Vagina (tissue), 2 donors: ENCODE measurements around the gene PDIA5. TPM values are rescaled to one million over a fixed set of nuclear protein-coding genes. Genes with fewer than 3 reads are reported as not detected.

ENCODE experiments used
- DNase-seq, 2 donors: peaks; one replicate each; pipeline ENCODE4 v3.0.0-alpha.2; 2017; ENCODE audit errors: extremely low spot score in 2 of 2
- H3K27ac ChIP-seq: fragments of 200-600 bp; sonication (generic); one replicate; pipeline ENCODE4 v1.5.1; 2019
- H3K27me3 ChIP-seq: fragments of 200-600 bp; sonication (generic); one replicate; pipeline ENCODE4 v1.5.1; 2019
- H3K36me3 ChIP-seq, 2 donors: fragments of 200-600 bp; sonication (generic); one replicate each; pipeline ENCODE4 v1.5.1; 2017 to 2019
- H3K4me1 ChIP-seq: fragments of 200-600 bp; sonication (generic); one replicate; pipeline ENCODE4 v1.5.1; 2019
- H3K4me3 ChIP-seq, 2 donors: fragments of 200-600 bp; sonication (generic); 1 replicate in 1 of 2; 2 replicates in 1 of 2; pipeline ENCODE4 v1.5.1; 2016 to 2019
- H3K9me3 ChIP-seq: fragments of 200-600 bp; sonication (generic); one replicate; pipeline ENCODE4 v1.5.1; 2019
- CTCF ChIP-seq, 3 experiments: fragments of 450-650 bp in 2 of 3; fragments of 200-600 bp in 1 of 3; sonication (generic) in 1 of 3; IDR thresholded peaks; one replicate each; pipeline ENCODE4 v1.5.1; 2017 to 2019; ENCODE audit warnings: antibody characterized with exemption in 3 of 3, mild to moderate bottlenecking in 2 of 3, moderate library complexity in 2 of 3
- POLR2A ChIP-seq, 2 donors: fragments of 450-650 bp; IDR thresholded peaks; one replicate each; pipeline ENCODE4 v1.6.1; 2017; ENCODE audit warnings: antibody characterized with exemption in 2 of 2, mild to moderate bottlenecking in 2 of 2, moderate library complexity in 2 of 2
- POLR2AphosphoS5 ChIP-seq, 2 donors: sonication (generic); formaldehyde crosslinking; IDR thresholded peaks; one replicate each; pipeline ENCODE4 v1.9.0; 2017; ENCODE audit warnings: antibody characterized with exemption in 2 of 2, mild to moderate bottlenecking in 2 of 2, low read depth in 1 of 2; ENCODE audit not compliant: insufficient read depth in 1 of 2
- intact Hi-C: fragments of 100-400 bp; cut with DNase I; formaldehyde crosslinking; loops from one replicate; pipeline ENCODE4 v1.15.1; 2023
- total RNA-seq: library from RNA; depleted of rRNA; stranded (reverse); fragments of >200 nt; gene quantifications from one replicate; pipeline ENCODE4 v1.2.3, GENCODE V29; 2016

Gene PDIA5
- total RNA-seq, 1 donor from 2014 or later = 18.9 TPM

GRCh38 chr3:123061856-123062255, 5.0 kb upstream of the PDIA5 start:
- Histone ChIP-seq H3K27ac (no peak overlapping the region), H3K4me3 (no peak overlapping the region), H3K36me3 (no peaks in the 10 kb centered on the region), H3K9me3 (no peaks in the 10 kb centered on the region), H3K27me3 (no peaks in the 10 kb centered on the region), H3K4me1 (no peaks in the 10 kb centered on the region)
- intact Hi-C loops = no loop called here
- DNase-seq = no peak
- TF ChIP-seq POLR2AphosphoS5 (IDR thresholded peaks at IDR 0.05; ENCODE audit: insufficient read depth in 1 of 2, low read depth in 1 of 2) (no peak), CTCF (IDR thresholded peaks at IDR 0.05) (no peak), POLR2A (IDR thresholded peaks at IDR 0.05) (no peak)

DNA sequence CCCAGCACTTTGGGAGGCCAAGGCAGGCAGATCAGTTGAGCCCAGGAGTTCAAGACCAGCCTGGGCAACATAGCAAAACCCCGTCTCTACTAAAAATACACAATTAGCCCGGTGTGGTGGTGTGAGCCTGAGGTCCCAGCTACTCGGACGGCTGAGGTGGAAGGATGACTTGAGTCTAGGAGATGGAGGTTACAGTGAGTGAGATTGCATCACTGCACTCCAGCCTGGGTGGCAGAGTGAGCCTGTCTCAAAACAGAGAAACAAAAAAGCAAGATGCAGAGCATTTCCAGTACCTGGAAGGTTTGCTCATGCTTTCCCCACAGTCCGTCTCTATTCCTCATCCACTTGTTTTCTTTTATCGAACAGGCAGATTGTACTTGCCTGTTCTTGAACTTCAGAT, 3.8 kb upstream of the PDIA5 start:
- H3K36me3 ChIP-seq = no peaks in the 10 kb centered on the region
- DNase-seq = no peak
- no peak overlapping the region for H3K4me3 ChIP-seq
- H3K27ac ChIP-seq = no peak overlapping the region
- H3K4me1 ChIP-seq = peaks cover 4% of the 10 kb centered on the region
- H3K9me3 ChIP-seq = no peaks in the 10 kb centered on the region
- intact Hi-C loops = no loop called here
- TF ChIP-seq POLR2A (IDR thresholded peaks at IDR 0.05) (no peak), CTCF (IDR thresholded peaks at IDR 0.05) (no peak), POLR2AphosphoS5 (IDR thresholded peaks at IDR 0.05; ENCODE audit: insufficient read depth in 1 of 2, low read depth in 1 of 2) (no peak)
- H3K27me3 ChIP-seq = no peaks in the 10 kb centered on the region

- H3K4me1 ChIP-seq = peaks cover 15% of the 10 kb centered on the region
- no peak overlapping the region for H3K27ac ChIP-seq
- no peak overlapping the region for H3K4me3 ChIP-seq
- no peaks in the 10 kb centered on the region for H3K9me3 ChIP-seq
- no peaks in the 10 kb centered on the region for H3K36me3 ChIP-seq
- intact Hi-C loops = no loop called here
- no peak for DNase-seq
- no peaks in the 10 kb centered on the region for H3K27me3 ChIP-seq
- TF ChIP-seq CTCF (IDR thresholded peaks at IDR 0.05) = no peak
- TF ChIP-seq POLR2AphosphoS5 (IDR thresholded peaks at IDR 0.05; ENCODE audit: insufficient read depth in 1 of 2, low read depth in 1 of 2) = no peak
- no peak for TF ChIP-seq POLR2A (IDR thresholded peaks at IDR 0.05)
Observed at GRCh38 chr3:123064506-123064905, 2.3 kb upstream of the PDIA5 start.

DNA sequence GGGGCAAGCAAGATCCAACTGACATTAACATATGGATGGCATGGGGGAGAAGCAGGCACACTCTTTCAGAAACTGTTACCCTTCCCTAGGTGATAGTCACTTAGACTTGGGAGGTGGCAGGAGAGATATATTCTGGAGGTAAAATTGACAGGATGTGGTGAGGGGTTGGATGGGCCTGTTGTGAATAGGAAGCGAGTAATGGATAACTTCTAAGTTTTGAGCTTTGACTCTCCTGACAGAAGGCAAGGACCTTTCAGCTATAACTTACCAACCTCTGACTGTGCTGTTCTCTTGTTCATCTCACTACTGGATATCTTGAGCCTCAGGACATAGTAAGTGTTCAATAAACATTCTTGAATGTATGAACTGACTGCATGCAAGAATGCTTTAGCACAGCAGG, 1.9 kb upstream of the PDIA5 start:
- TF ChIP-seq POLR2A (IDR thresholded peaks at IDR 0.05) (no peak), CTCF (IDR thresholded peaks at IDR 0.05) (no peak), POLR2AphosphoS5 (IDR thresholded peaks at IDR 0.05; ENCODE audit: insufficient read depth in 1 of 2, low read depth in 1 of 2) (no peak)
- H3K9me3 ChIP-seq = no peaks in the 10 kb centered on the region
- peaks cover 15% of the 10 kb centered on the region for H3K4me1 ChIP-seq
- intact Hi-C loops = no loop called here
- H3K27me3 ChIP-seq = no peaks in the 10 kb centered on the region
- no peaks in the 10 kb centered on the region for H3K36me3 ChIP-seq
- no peak for DNase-seq
- no peak overlapping the region for H3K4me3 ChIP-seq
- H3K27ac ChIP-seq = no peak overlapping the region

GRCh38 chr3:123066599-123066895, 278 bp upstream of the PDIA5 start:
- no peak for DNase-seq
- no peaks in the 10 kb centered on the region for H3K27me3 ChIP-seq
- peak overlapping the region; percentile 68 to 92 for H3K4me3 ChIP-seq
- peaks cover 29% of the 10 kb centered on the region for H3K4me1 ChIP-seq
- no peak for TF ChIP-seq CTCF (IDR thresholded peaks at IDR 0.05)
- no peak for TF ChIP-seq POLR2AphosphoS5 (IDR thresholded peaks at IDR 0.05; ENCODE audit: insufficient read depth in 1 of 2, low read depth in 1 of 2)
- TF ChIP-seq POLR2A (IDR thresholded peaks at IDR 0.05) = no peak
- peak overlapping the region; percentile 60 for H3K27ac ChIP-seq
- no peaks in the 10 kb centered on the region for H3K36me3 ChIP-seq
- intact Hi-C loops = no loop called here
- H3K9me3 ChIP-seq = no peaks in the 10 kb centered on the region
